HepG2 (cell line): ENCODE results near the gene CCDC97. TPM values are rescaled to one million over a fixed set of nuclear protein-coding genes. Genes with fewer than 3 reads are reported as not detected.

ENCODE experiments used
- BHLHE40 ChIP-seq: IDR thresholded peaks from 2 replicates; pipeline ENCODE4 v1.6.1; 2011; ENCODE audit warnings: low read length, improper control_type of control experiment
- CERS6 ChIP-seq: sonication (generic); formaldehyde crosslinking; IDR thresholded peaks from 2 replicates; pipeline ENCODE4 v1.5.0; 2020; ENCODE audit warnings: missing genetic modification reagents
- DMTF1 ChIP-seq: sonication (generic); formaldehyde crosslinking; IDR thresholded peaks from 2 replicates; pipeline ENCODE4 v1.4.0; 2020; ENCODE audit warnings: mild to moderate bottlenecking, missing genetic modification reagents
- GABPA ChIP-seq, 2 experiments: IDR thresholded peaks; 2 replicates each; pipeline ENCODE4 v1.6.1; 2011 to 2016; ENCODE audit warnings: low read depth in 2 of 2, low read length in 1 of 2, missing biosample characterization in 1 of 2, missing genetic modification characterization in 1 of 2
- HMGA1 ChIP-seq: sonication (generic); formaldehyde crosslinking; conservative IDR thresholded peaks from 2 replicates; pipeline ENCODE4 v1.4.0; 2020; ENCODE audit warnings: missing genetic modification reagents
- POLR2G ChIP-seq: fragments of 200-400 bp; formaldehyde crosslinking; IDR thresholded peaks from 2 replicates; pipeline ENCODE4 v1.6.1; 2018; ENCODE audit warnings: mild to moderate bottlenecking, low read depth, low read length, moderate library complexity
- SAFB2 ChIP-seq: sonication (generic); formaldehyde crosslinking; IDR thresholded peaks from 2 replicates; pipeline ENCODE4 v1.5.1; 2020; ENCODE audit warnings: missing genetic modification reagents, low read depth, mild to moderate bottlenecking, borderline replicate concordance
- SNRNP70 ChIP-seq: fragments of 200-400 bp; formaldehyde crosslinking; IDR thresholded peaks from 2 replicates; pipeline ENCODE4 v1.6.1; 2017; ENCODE audit warnings: mild to moderate bottlenecking, low read depth, low read length, moderate library complexity
- ZFP90 ChIP-seq: sonication (generic); formaldehyde crosslinking; IDR thresholded peaks from 2 replicates; pipeline ENCODE4 v1.8.0; 2022; ENCODE audit warnings: missing genetic modification reagents, mild to moderate bottlenecking, inconsistent platforms, borderline replicate concordance
- ZFYVE20 ChIP-seq: sonication (generic); formaldehyde crosslinking; IDR thresholded peaks from 2 replicates; pipeline ENCODE4 v1.8.0; 2023; ENCODE audit warnings: low read depth, mild to moderate bottlenecking, moderate library complexity, missing genetic modification reagents, borderline replicate concordance
- ZNF24 ChIP-seq: fragments of 450-650 bp; IDR thresholded peaks from 2 replicates; pipeline ENCODE4 v1.6.1; 2017; ENCODE audit warnings: antibody characterized with exemption, mild to moderate bottlenecking
- ZNF557 ChIP-seq: sonication (generic); formaldehyde crosslinking; IDR thresholded peaks from 2 replicates; pipeline ENCODE4 v1.4.0; 2020; ENCODE audit warnings: missing genetic modification reagents
- ZNF564 ChIP-seq: sonication (generic); formaldehyde crosslinking; IDR thresholded peaks from 2 replicates; pipeline ENCODE4 v1.8.1; 2023; ENCODE audit warnings: mild to moderate bottlenecking, missing genetic modification reagents
- ZNF614 ChIP-seq: IDR thresholded peaks from 2 replicates; pipeline ENCODE4 v1.6.1; 2018; ENCODE audit warnings: missing biosample characterization, missing genetic modification reagents, inconsistent platforms, borderline replicate concordance
- polyA plus RNA-seq, 8 experiments: library from polyadenylated mRNA; depleted of rRNA in 3 of 8; stranded (reverse) in 7 of 8; unstranded in 1 of 8; fragments of >200 nt; fragmentation: Illumina TruSeq in 4 of 8; extraction: Trizol in 4 of 8; gene quantifications; 2 replicates each; pipeline versions ENCODE4 v1.2.1 to v1.2.3, GENCODE V29; 2011 to 2016; ENCODE audit warnings: low read depth in 4 of 8, missing spikeins in 1 of 8, mixed read lengths in 1 of 8; ENCODE audit not compliant: insufficient read depth in 1 of 8
- total RNA-seq, 5 experiments: library from RNA; depleted of rRNA; stranded (reverse); fragments of >200 nt; fragmentation: Illumina TruSeq; extraction: Trizol; gene quantifications; 2 replicates each; pipeline ENCODE4 v1.2.3, GENCODE V29; 2016; ENCODE audit warnings: low read depth in 1 of 5
- TF ChIP-seq, protein P1 (sequence below): sonication (generic); formaldehyde crosslinking; IDR thresholded peaks from 2 replicates; pipeline ENCODE4 v1.4.0; 2020; ENCODE audit warnings: mild to moderate bottlenecking, missing genetic modification reagents
- TF ChIP-seq, protein P2 (sequence below): sonication (generic); formaldehyde crosslinking; IDR thresholded peaks from 2 replicates; pipeline ENCODE4 v1.4.0; 2020; ENCODE audit warnings: missing genetic modification reagents, mild to moderate bottlenecking, borderline replicate concordance

The CCDC97 gene
- total and polyA plus RNA-seq, 2 of the 13 experiments (the other 11 are each of a cell fraction or from before 2014, with no cell fraction given), result 6.2 to 7.3 TPM

- TF ChIP-seq ZFP90 (CRISPR knock-in tag) (no peak), ZNF24 (no peak), POLR2G (peak; percentile 51), ZFYVE20 (no peak), ZNF557 (no peak), ZNF614 (CRISPR knock-in tag) (no peak), BHLHE40 (no peak; the same call in none of the 2 replicates), CERS6 (CRISPR knock-in tag) (no peak), GABPA (IDR thresholded peaks at IDR 0.05; ENCODE audit: low read depth, low read length) (peak; percentile 43), GABPA (CRISPR knock-in tag; IDR thresholded peaks at IDR 0.05; ENCODE audit: low read depth) (peak; percentile 90), HMGA1 (CRISPR knock-in tag) (no peak), ZNF564 (CRISPR knock-in tag) (peak; percentile 86), DMTF1 (no peak), SNRNP70 (no peak), SAFB2 (peak; percentile 88; the same call in 1 of the 2 replicates)
- TF ChIP-seq, protein P1, sequence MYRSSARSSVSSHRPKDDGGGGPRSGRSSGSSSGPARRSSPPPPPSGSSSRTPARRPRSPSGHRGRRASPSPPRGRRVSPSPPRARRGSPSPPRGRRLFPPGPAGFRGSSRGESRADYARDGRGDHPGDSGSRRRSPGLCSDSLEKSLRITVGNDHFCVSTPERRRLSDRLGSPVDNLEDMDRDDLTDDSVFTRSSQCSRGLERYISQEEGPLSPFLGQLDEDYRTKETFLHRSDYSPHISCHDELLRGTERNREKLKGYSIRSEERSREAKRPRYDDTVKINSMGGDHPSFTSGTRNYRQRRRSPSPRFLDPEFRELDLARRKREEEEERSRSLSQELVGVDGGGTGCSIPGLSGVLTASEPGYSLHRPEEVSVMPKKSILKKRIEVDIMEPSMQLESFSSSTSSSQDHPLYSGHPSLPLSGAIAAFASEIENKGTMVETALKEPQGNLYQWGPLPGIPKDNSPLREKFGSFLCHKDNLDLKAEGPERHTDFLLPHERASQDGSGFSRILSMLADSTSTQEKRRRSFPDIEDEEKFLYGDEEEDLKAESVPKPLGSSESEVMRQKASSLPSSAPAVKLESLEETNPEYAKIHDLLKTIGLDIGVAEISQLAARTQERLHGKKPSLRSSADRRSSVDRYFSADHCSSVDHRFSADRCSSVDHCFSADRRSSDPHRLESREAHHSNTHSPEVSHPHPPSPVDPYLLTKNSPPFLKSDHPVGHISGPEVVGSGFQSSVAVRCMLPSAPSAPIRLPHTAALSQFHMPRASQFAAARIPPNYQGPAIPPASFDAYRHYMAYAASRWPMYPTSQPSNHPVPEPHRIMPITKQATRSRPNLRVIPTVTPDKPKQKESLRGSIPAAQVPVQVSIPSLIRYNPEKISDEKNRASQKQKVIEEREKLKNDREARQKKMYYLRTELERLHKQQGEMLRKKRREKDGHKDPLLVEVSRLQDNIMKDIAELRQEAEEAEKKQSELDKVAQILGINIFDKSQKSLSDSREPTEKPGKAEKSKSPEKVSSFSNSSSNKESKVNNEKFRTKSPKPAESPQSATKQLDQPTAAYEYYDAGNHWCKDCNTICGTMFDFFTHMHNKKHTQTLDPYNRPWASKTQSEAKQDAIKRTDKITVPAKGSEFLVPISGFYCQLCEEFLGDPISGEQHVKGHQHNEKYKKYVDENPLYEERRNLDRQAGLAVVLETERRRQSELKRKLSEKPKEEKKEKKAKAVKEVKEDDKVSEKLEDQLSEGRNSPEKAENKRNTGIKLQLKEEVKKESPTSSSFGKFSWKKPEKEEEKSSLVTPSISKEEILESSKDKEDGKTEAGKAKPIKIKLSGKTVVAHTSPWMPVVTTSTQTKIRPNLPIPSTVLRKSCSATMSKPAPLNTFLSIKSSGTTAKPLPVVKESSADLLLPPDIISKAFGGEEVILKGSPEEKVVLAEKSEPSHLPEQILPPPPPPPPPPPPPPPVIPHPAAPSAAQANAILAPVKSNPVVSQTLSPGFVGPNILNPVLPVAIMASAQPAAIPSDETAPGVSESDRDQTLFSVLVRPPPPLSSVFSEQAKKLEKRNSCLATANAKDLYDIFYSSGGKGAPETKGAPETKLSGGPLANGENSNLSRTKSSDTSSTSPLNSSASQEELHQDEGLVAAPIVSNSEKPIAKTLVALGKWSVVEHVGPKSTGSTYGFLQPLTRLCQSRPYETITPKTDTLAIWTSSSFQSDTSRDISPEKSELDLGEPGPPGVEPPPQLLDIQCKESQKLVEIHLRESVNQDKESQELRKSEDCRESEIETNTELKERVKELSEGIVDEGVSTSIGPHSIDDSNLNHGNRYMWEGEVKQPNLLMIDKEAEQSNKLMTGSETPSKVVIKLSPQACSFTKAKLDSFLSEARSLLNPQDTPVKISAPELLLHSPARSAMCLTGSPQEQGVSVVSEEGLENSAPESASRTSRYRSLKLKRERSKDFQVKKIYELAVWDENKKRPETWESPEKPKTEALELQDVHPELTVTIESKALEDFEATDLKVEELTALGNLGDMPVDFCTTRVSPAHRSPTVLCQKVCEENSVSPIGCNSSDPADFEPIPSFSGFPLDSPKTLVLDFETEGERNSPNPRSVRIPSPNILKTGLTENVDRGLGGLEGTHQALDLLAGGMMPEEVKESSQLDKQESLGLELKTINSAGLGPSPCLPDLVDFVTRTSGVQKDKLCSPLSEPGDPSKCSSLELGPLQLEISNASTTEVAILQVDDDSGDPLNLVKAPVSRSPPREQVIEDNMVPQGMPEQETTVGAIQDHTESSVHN (CRISPR knock-in tag), result no peak
- TF ChIP-seq, protein P2, sequence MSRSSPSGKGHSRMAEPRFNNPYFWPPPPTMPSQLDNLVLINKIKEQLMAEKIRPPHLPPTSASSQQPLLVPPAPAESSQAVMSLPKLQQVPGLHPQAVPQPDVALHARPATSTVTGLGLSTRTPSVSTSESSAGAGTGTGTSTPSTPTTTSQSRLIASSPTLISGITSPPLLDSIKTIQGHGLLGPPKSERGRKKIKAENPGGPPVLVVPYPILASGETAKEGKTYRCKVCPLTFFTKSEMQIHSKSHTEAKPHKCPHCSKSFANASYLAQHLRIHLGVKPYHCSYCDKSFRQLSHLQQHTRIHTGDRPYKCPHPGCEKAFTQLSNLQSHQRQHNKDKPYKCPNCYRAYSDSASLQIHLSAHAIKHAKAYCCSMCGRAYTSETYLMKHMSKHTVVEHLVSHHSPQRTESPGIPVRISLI, result no peak
Measured at GRCh38 chr19:41263850-41264580, 46.0 kb upstream of the CCDC97 start, which contains the start of gene HNRNPUL1 (continued).
